HG02870 (cell line): ENCODE results near the gene ITM2B.

ENCODE experiments used
- ATAC-seq: cut with Tn5 transposase; IDR thresholded peaks from one replicate; pipeline ENCODE4 v1.9.1; 2021; ENCODE audit warnings: mild to moderate bottlenecking, moderate library complexity; ENCODE audit not compliant: unreplicated experiment

Gene ITM2B

DNA sequence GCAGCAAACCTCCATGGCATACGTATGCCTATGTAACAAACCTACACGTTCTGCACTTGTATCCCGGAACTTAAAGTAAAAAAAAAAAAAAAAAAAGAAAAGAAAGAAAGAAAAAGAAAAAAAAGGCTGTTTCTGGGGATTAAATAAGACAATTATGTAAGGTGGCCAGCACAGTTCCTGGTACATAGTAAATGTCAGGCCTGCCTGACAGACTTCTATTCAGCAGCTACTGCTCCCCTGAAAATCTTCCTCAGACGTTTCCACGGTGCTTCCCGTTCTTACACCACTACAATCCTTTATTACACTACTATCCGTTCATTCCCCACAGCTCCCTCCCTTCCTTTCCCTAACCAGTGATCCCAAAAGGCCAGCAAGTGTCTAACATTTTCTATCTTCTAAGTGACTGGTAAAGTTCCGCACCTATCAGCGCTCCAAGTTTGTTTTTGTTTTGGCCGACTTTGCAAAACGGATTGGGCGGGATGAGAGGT is 69.9 kb downstream of the ITM2B start:
- ATAC-seq = no peak

DNA sequence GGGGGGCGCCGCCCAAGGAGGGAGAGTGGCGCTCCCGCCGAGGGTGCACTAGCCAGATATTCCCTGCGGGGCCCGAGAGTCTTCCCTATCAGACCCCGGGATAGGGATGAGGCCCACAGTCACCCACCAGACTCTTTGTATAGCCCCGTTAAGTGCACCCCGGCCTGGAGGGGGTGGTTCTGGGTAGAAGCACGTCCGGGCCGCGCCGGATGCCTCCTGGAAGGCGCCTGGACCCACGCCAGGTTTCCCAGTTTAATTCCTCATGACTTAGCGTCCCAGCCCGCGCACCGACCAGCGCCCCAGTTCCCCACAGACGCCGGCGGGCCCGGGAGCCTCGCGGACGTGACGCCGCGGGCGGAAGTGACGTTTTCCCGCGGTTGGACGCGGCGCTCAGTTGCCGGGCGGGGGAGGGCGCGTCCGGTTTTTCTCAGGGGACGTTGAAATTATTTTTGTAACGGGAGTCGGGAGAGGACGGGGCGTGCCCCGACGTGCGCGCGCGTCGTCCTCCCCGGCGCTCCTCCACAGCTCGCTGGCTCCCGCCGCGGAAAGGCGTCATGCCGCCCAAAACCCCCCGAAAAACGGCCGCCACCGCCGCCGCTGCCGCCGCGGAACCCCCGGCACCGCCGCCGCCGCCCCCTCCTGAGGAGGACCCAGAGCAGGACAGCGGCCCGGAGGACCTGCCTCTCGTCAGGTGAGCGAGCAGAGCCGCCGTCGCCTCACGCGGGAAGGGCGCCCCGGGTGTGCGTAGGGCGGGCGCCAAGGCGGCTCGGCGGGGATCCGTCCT is 70.5 kb downstream of the ITM2B start, which contains the start of gene RB1:
TSS of gene RB1 (plus strand) at position 393 of the 784 bp plus-strand sequence. CDS start at position 555, 162 bp downstream.
- ATAC-seq = peak; percentile 71

DNA sequence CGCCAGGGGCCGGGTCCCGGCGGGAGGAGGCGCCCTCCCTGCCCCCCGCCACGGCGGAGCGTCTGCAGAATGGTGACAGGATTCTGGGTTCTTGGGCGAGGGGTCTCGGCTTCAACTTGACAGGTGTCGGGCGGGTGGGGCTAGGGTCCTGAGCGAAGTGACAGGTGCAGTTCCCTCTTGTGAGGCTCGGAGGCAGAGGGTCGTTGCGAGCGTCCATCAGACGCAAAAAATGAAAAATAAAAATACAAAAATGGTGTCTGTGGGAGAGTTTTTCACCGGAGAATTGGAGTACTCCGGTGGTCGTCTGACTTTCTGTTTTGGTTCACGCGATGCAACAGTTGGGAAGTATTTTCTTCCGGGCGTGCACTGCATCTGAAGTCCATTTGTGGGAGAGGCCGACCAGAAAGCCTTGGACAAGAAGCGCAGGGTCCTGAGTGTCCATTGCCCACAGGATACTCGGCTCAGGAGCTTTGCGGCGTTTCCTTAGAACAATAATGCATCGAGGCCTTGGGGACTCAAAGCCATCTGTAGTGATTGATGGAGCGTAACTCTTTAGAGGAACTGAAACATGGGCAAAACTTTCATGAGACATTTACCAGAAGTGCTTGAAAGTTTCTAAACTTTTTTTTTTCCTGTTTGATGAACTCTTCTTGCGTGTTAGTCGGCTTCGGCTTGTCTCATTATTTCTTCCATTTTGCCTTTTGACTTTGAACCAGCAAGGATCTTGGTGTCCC is 71.3 kb downstream of the ITM2B start:
- ATAC-seq = peak; percentile 77

DNA sequence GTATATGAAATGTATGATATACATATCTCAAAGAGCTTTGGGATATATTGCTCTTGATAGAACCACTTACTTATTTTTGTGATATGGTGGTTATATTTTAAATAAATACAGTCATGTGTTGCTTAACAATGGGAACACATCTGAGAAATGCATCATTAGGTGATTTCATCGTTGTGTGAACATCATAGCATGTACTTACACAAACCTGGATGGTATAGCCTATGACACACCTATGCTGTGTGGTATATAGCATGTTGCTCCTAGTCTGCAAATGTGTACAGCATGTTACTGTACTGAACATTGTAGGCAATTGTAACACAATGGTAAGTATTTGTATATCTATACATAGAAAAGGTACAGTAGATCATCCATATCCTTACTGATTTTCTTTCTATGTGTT is 78.2 kb downstream of the ITM2B start:
- no peak for ATAC-seq

DNA sequence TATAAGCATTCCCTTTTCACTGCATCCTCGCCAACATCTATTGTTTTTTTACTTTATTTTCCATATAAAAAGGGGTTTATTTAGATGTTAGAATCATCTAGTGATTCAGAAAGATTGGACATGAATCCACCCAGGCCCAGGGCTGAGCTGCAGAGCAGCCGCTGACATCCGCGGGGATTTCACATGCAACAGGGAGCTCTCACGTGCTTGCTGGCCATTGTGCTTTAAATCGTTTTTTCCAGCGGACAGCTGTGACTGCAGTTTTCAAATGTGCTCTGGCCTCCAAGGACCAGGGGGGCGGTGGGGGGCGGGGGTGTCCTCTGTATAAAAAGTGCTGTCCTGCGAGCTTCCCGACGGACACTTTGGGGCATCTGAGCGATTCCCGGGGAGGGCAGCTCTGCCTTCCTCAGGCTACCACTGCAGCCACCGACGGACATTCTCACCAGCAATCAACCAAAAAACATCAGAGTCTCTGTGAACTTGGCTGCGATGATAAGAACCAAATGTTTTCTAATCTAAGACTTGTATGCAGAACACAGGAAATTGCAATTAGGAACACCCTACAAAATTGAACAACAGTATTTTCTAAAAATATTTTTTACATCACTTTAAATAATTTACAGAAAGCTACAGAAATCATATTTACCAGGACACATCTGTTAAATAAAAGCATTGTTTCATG is 83.1 kb downstream of the ITM2B start:
- ATAC-seq = no peak

DNA sequence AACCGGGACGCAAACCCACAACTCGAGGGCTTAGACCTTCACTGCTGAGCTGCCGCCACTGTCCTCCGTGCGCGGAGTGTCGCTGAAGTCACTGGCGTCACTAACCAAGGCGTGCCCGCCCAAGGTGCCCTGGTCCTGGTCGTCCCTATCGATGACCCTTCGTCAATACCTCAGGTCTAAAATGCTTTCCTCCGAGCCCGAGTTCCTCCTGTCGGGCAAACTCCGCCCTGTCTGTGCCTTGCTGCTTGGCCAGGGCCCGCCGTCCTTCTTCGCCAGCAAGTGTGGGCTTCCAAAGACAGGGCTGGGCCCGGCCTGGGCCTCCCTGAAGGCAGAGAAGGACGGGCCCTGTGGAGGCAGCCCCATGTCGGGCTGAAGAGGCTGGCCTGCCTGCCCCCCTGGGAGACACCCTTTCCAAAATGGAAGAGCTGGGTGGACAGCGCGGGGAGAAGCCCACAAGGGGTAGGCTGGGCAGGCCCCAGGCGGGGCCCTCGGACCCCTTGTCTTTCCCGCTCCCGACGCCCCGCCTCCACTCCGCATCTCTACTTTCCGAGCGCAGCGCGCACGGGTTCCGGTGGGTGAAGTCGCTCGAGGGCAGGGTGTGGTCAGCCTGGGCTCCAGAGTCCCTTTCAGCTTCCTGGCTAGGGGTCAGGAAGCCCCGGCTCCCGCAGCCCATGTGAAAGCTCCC is 84.0 kb downstream of the ITM2B start:
- ATAC-seq = no peak

DNA sequence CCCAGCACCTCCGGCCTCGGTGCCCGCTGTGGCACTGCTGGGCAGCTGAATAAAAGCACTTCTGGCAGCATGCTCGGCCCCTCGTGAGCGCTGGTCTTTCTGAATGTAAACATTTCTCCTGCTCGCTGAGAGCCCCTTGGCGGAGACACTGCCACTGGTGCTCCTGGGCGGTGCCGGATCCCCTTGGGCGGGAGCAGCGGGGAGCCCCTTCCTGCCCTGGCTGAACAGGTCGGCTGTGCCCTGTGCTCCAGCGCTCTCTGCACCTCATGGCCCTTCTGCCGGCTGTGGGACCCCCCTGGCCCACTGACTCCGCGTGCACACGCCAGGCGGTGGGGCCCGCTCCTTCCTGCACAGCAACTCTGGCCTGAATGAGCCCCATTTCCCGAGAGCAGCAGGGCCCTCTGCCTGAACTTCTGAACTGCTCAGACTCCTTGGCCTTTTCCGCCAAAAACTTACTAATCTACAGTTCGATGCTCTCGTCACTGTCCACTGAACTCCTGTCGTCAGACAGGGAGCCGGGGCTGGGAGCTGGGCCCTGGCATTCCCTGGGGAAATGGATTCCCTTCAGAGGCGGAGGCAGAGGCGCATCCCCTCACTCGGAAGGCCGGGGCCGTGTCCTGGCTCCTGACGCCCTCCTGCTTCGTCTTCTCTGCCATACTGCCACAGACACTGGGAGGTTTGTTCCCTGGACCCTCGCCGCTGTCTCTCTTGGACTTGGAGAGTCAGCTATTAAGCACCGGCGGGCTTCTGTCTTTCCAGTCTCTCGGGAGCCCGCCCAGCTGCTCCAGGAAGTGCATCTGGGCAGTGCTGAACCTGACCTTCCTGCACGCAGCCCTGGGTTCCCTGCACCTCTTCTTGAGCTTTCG is 84.7 kb downstream of the ITM2B start:
- ATAC-seq = no peak

DNA sequence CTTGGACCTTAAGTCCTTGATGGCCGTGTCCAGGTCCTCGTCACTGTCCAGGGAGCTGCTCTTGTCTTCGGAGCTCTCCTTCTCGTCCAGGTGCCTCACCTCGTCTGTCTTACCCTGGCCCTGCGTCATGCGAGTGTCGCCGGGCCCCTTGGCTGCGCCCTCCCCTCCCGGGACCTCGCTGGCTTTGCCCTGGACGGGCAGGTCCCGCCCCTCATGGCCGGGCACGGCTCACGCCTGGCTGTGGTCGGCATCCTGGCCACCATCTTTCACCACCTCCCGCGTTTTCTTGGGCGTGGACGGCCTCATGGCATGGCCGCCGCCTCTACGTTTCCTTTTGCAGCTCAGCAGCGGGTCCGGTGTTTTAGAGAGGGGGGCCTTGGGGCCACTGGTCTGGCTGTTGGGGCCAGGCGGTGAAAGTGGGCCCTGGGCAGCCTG is 85.4 kb downstream of the ITM2B start:
- ATAC-seq = no peak

DNA sequence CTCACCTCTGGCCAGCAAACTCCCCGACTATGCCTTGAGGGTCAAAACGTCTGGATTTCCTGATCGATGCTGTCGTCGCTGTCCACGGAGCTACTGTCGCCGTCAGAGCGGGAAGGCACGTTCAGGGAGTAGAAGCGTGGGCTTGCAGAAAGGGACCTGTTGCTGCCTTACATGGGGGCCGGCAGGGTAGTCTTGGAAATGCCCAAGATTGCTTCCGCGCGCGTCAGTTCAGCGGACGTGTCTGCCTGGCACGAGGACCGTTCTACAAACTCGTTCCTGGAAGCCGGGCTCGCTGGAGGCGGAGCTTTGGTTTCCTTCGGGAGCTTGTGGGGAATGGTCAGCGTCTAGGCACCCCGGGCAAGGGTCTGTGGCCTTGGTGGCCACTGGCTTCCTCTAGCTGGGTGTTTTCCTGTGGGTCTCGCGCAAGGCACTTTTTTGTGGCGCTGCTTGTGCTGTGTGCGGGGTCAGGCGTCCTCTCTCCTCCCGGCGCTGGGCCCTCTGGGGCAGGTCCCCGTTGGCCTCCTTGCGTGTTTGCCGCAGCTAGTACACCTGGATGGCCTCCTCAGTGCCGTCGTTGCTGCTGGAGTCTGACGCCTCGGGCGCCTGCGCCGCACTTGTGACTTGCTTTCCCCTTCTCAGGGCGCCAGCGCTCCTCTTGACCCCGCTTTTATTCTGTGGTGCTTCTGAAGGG is 86.0 kb downstream of the ITM2B start:
- ATAC-seq = no peak
